ENCODE measurements around the gene PLEKHN1. TPM values are rescaled to one million over a fixed set of nuclear protein-coding genes. Genes with fewer than 3 reads are reported as not detected.
"Not testable (repeated sequence)": the region's sequence is repeated elsewhere in the genome, so short reads cannot be mapped to it uniquely, and the experiment has no call there.

PLEKHN1 gene
- total RNA-seq, 2 donors from 2014 or later, result 2.8 to 6.3 TPM

- Mint-ChIP-seq H3K36me3 (ENCODE audit: low read depth) (no peaks in the 10 kb centered on the region), H3K27me3 (peaks cover 28% of the 10 kb centered on the region), H3K27ac (no peak overlapping the region), H3K9me3 (no peaks in the 10 kb centered on the region), H3K4me1 (peaks cover 11% of the 10 kb centered on the region), H3K4me3 (no peak overlapping the region)
- ATAC-seq (replicated peaks), result no peak
Observed at GRCh38 chr1:993379-993995, 27.2 kb downstream of the PLEKHN1 start.

- not testable (repeated sequence) for H3K36me3 Mint-ChIP-seq (ENCODE audit: low read depth); H3K9me3 Mint-ChIP-seq; H3K4me3 Mint-ChIP-seq; H3K27ac Mint-ChIP-seq; ATAC-seq (replicated peaks)
- H3K27me3 Mint-ChIP-seq, result peaks cover 20% of the 10 kb centered on the region
- peaks cover 11% of the 10 kb centered on the region for H3K4me1 Mint-ChIP-seq
Observed at GRCh38 chr1:994546-994945, 28.3 kb downstream of the PLEKHN1 start.

- Mint-ChIP-seq H3K27me3 (peaks cover 20% of the 10 kb centered on the region), H3K9me3 (no peaks in the 10 kb centered on the region), H3K4me3 (no peak overlapping the region), H3K27ac (no peak overlapping the region), H3K4me1 (peaks cover 11% of the 10 kb centered on the region), H3K36me3 (ENCODE audit: low read depth) (no peaks in the 10 kb centered on the region)
- ATAC-seq (replicated peaks), result no peak
Observed at GRCh38 chr1:995665-996633, 29.7 kb downstream of the PLEKHN1 start.

GRCh38 chr1:996851-997712 is 30.8 kb downstream of the PLEKHN1 start:
- Mint-ChIP-seq H3K36me3 (ENCODE audit: low read depth) (no peaks in the 10 kb centered on the region), H3K27ac (no peak overlapping the region), H3K4me1 (peaks cover 7% of the 10 kb centered on the region), H3K9me3 (no peaks in the 10 kb centered on the region), H3K27me3 (peaks cover 20% of the 10 kb centered on the region), H3K4me3 (peak overlapping the region; percentile 12)
- no peak for ATAC-seq (replicated peaks)

- no peaks in the 10 kb centered on the region for H3K9me3 Mint-ChIP-seq
- H3K27ac Mint-ChIP-seq, result no peak overlapping the region
- H3K36me3 Mint-ChIP-seq (ENCODE audit: low read depth), result no peaks in the 10 kb centered on the region
- H3K4me1 Mint-ChIP-seq, result peaks cover under 1% of the 10 kb centered on the region
- no peak for ATAC-seq (replicated peaks)
- peaks cover 20% of the 10 kb centered on the region for H3K27me3 Mint-ChIP-seq
- H3K4me3 Mint-ChIP-seq, result peak overlapping the region; percentile 12
Observed at GRCh38 chr1:997713-997992, 31.4 kb downstream of the PLEKHN1 start.

GRCh38 chr1:997993-998744 is 31.9 kb downstream of the PLEKHN1 start:
- ATAC-seq (replicated peaks), result no peak
- no peak overlapping the region for H3K4me3 Mint-ChIP-seq
- no peak overlapping the region for H3K27ac Mint-ChIP-seq

GRCh38 chr1:998745-998994 is 32.4 kb downstream of the PLEKHN1 start:
- no peak for ATAC-seq (replicated peaks)
- H3K9me3 Mint-ChIP-seq, result no peaks in the 10 kb centered on the region
- no peak overlapping the region for H3K27ac Mint-ChIP-seq
- no peak overlapping the region for H3K4me3 Mint-ChIP-seq
- no peaks in the 10 kb centered on the region for H3K4me1 Mint-ChIP-seq
- peaks cover 25% of the 10 kb centered on the region for H3K27me3 Mint-ChIP-seq
- no peaks in the 10 kb centered on the region for H3K36me3 Mint-ChIP-seq (ENCODE audit: low read depth)

More at GRCh38 chr1:997993-998744, 31.9 kb downstream of the PLEKHN1 start:
- H3K9me3 Mint-ChIP-seq, result no peaks in the 10 kb centered on the region
- no peaks in the 10 kb centered on the region for H3K36me3 Mint-ChIP-seq (ENCODE audit: low read depth)
- no peaks in the 10 kb centered on the region for H3K4me1 Mint-ChIP-seq
- peaks cover 22% of the 10 kb centered on the region for H3K27me3 Mint-ChIP-seq

GRCh38 chr1:998995-999724 is 32.9 kb downstream of the PLEKHN1 start:
- Mint-ChIP-seq H3K9me3 (no peaks in the 10 kb centered on the region), H3K27ac (no peak overlapping the region), H3K4me1 (no peaks in the 10 kb centered on the region), H3K4me3 (no peak overlapping the region), H3K27me3 (peaks cover 25% of the 10 kb centered on the region), H3K36me3 (ENCODE audit: low read depth) (no peaks in the 10 kb centered on the region)
- peak; percentile 32 for ATAC-seq (replicated peaks)

GRCh38 chr1:999725-1000356 is 33.6 kb downstream of the PLEKHN1 start, which contains the start of gene HES4:
TSS of gene HES4 (minus strand) at chr1:1000097. CDS start at chr1:999973, 124 bp downstream.
- Mint-ChIP-seq H3K9me3 (no peaks in the 10 kb centered on the region), H3K27ac (no peak within 1 kb of the TSS), H3K4me3 (peak within 1 kb of the TSS; percentile 50), H3K36me3 (ENCODE audit: low read depth) (no peaks in the 10 kb centered on the region), H3K4me1 (peaks cover 2% of the 10 kb centered on the region), H3K27me3 (peaks cover 26% of the 10 kb centered on the region)
- ATAC-seq (replicated peaks), result peak; percentile 47

- H3K9me3 Mint-ChIP-seq, result no peaks in the 10 kb centered on the region
- H3K27me3 Mint-ChIP-seq, result peaks cover 25% of the 10 kb centered on the region
- no peak overlapping the region for H3K27ac Mint-ChIP-seq
- ATAC-seq (replicated peaks), result no peak
- peaks cover 4% of the 10 kb centered on the region for H3K36me3 Mint-ChIP-seq (ENCODE audit: low read depth)
- peaks cover 7% of the 10 kb centered on the region for H3K4me1 Mint-ChIP-seq
- peak overlapping the region; percentile 50 for H3K4me3 Mint-ChIP-seq
Observed at GRCh38 chr1:1000357-1001056, 34.2 kb downstream of the PLEKHN1 start.

- H3K4me1 Mint-ChIP-seq, result peaks cover 7% of the 10 kb centered on the region
- peak; percentile 5 for ATAC-seq (replicated peaks)
- H3K27me3 Mint-ChIP-seq, result peaks cover 22% of the 10 kb centered on the region
- H3K9me3 Mint-ChIP-seq, result no peaks in the 10 kb centered on the region
- no peak overlapping the region for H3K27ac Mint-ChIP-seq
- peaks cover 4% of the 10 kb centered on the region for H3K36me3 Mint-ChIP-seq (ENCODE audit: low read depth)
- H3K4me3 Mint-ChIP-seq, result peak overlapping the region; percentile 50
Observed at GRCh38 chr1:1001057-1001783, 34.9 kb downstream of the PLEKHN1 start.

- ATAC-seq (replicated peaks), result no peak
- peaks cover 7% of the 10 kb centered on the region for H3K4me1 Mint-ChIP-seq
- no peak overlapping the region for H3K27ac Mint-ChIP-seq
- H3K27me3 Mint-ChIP-seq, result peaks cover 17% of the 10 kb centered on the region
- H3K4me3 Mint-ChIP-seq, result no peak overlapping the region
- H3K9me3 Mint-ChIP-seq, result no peaks in the 10 kb centered on the region
- H3K36me3 Mint-ChIP-seq (ENCODE audit: low read depth), result peaks cover 4% of the 10 kb centered on the region
Observed at GRCh38 chr1:1003618-1004419, 37.5 kb downstream of the PLEKHN1 start.
